SHP77 (cell line): ENCODE results near the gene USP24.

ENCODE experiments used
- DNase-seq, 2 experiments: peaks; one replicate each; lab custom pipeline; 2025; lab: John Stamatoyannopoulos, UW

Gene USP24

DNA sequence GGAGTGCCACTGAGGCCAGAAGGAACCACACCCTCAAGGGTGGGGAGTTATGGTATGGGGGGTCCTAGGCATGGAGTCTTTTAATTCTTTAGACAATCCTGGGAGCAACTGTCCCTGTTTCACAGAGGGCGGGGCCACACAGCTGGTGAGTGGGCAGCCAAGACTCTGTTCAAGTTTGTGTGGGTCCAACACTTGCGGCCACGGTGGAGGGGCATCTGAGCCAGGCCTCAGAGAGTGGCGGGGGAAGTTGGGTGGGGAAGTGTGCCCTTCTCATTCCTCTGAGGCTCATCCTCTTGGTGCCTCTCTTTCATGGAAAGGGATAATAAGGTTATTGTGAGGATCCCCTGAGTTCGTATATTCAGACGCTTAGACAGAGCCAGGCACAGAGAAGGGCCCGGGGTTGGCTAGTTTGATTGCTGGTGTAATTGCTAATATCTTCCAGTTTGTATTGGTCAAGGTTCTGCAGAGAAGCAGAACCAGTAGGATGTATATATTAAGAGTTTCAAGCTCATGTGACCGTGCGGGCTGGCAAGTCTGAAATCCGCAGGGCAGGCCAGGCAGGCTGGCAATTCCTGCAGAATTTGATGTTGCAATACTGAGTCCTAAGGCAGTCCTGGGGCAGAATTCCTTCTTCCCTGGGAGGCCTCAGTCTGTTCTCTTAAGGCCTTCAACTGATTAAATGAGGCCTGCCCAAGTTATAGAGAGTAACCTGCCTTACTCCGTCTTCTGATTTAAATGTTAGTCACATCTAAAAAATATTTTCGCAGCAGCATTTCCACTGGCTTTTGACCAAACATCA is 159.9 kb downstream of the USP24 start:
- DNase-seq = no peak

GRCh38 chr1:55054396-55054795 is 160.8 kb downstream of the USP24 start:
- DNase-seq = no peak

GRCh38 chr1:55053265-55053954 is 161.8 kb downstream of the USP24 start:
- DNase-seq = no peak

- no peak for DNase-seq
These were observed 162.7 kb downstream of the USP24 start for GRCh38 chr1:55052221-55053142.

DNA sequence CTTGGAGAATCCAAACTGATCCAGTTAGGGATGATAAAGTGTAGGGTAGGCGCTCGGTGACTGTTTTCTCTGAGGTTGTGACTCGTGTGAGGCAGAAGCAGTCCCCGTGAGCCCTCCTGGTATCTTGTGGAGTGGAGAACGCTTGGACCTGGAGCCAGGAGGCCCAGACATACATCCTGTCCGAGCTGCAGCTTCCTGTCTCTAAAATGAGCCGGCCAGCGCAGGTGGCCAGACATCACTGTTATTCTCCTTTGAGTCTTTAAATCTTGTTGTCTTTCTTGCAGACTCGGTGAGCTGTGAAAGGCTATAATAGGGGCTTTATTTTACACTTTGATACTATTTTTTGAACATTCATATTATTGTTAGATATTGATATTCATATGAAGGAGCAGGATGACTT is 163.5 kb downstream of the USP24 start:
- no peak for DNase-seq

DNA sequence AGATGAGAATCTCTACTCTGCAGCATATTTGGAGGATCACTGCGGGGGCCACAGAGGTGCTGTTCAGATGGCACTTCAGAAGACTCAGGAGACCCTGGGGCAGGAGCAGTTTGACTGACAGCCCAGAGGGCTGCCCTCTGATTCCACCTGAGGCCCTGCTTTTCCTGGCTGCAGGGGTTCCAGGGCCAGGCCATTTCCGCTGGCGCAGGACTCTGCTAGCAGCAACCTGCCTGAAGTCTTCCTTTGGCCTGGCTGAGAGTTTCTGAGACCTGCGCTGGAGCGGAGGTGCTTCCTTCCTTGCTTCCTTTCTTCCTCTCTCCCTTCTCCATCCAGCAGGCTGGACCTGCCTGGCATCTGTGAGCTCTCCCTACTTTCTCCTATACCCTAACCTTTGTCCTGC is 164.0 kb downstream of the USP24 start:
- DNase-seq = no peak

- DNase-seq = no peak
These were observed 164.9 kb downstream of the USP24 start for GRCh38 chr1:55050283-55050682.

DNA sequence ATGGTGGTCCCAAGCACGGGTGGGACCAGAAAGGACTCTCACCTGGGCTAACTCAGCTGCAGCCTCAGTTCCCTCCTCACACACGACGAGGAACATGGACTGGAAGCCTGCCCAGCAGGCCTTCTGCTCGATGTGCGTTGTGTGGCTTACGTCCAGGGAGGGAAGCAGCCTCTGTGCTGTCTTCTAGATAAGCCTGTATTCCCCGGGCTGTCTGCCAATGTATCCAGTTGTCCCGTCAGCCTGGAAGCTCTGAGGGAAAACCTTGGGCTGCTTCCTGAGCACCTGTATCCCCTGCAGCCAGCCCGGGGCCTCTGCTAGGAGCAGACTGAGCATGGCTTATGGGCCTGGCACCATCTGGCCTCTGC is 165.3 kb downstream of the USP24 start:
- DNase-seq = peak; percentile 6 to 37

DNA sequence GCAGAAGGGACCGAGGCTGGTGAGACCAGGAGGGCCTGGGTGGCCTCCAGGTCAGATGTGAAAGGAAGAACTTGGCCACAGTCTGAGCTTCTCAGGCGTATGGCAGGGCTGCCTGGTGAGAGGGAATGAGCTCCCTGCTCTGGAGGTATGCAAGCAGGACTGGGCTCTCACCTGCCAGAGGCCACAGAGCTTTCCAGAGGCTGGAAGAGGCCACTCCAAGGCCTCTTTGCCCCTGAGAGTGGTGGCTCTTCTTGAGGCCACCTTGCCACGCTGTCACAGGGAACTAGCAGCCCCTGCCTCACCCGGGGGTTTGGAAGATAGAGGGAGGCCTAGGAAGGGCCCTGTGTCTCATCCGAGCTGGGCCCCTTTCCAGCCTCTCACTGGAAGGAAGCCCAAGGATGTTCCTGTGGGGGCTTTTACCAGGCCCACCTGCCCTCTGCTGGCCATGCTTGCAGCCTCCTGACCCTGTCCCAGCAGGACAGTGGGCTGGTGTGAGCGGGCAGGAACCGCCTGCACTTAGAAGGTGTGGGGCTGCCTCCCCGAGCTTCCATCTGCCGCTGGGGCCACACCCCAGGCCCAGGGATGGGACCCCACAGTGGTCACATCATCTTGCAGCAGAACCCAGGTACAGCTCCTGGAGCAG is 165.8 kb downstream of the USP24 start:
- DNase-seq = no peak

GRCh38 chr1:55048453-55049270 is 166.5 kb downstream of the USP24 start:
- no peak for DNase-seq

GRCh38 chr1:55047611-55048010 is 167.6 kb downstream of the USP24 start:
- no peak for DNase-seq

DNA sequence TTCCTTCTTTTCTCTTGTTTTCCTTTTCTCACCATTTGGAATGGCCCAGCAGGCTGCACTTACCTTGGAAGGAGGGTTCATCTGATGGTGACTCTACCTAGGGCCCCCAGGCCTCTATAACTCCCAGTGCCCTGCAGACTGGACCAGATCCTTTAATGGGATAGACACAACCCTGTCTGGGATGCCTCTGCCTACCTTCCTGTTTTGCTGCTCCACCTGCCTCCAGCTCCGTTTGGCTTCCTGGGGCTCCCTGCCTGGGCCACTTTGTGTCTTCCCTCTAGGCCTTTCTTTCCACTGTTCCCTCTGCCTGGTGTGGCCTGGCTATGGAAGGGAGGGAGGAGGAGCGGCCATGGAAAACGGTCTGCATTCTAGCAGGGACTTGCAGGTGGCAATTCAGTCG is 168.3 kb downstream of the USP24 start:
- DNase-seq = no peak

- DNase-seq = no peak
These were observed 169.7 kb downstream of the USP24 start for GRCh38 chr1:55045430-55045829.

DNA sequence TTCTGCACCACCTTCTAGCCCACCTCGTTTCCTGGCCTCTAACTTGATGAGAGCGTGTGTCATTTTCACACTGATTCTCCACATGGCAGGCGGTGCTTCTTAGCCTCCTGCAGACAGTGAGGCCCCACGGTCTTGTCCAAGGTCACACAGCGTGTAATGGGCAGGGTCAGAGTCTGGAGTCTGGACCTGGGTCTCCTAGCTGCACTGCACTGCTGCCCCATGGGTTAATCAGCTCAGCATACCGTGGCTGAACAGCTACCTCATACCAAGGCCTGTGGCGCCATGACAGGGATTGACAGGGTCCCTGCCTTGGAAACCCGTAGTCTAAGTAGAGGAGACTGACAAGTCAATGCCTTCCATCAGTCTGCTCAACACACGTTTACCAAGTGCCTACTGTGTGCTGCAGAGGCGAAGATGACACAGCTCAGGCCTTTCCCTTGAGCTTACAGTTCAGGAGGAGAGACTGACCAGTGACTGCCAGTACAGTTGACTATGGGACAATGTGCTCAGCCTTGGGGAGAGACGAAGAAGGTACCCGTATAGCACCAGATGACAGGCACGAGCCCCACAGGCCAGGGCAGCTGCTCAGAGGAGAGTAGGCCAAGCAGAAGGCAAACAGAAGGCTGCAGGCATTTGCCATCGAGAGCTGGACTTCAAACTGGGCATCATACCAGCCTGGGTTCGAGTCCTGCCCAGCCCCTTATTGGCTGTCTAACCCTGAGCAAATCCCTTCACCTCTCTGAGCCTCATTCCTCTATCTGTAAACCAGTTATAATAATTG is 170.4 kb downstream of the USP24 start:
- DNase-seq = no peak

GRCh38 chr1:55043726-55044125 is 171.4 kb downstream of the USP24 start:
- DNase-seq = no peak

GRCh38 chr1:55043011-55043410 is 172.2 kb downstream of the USP24 start:
- no peak for DNase-seq

DNA sequence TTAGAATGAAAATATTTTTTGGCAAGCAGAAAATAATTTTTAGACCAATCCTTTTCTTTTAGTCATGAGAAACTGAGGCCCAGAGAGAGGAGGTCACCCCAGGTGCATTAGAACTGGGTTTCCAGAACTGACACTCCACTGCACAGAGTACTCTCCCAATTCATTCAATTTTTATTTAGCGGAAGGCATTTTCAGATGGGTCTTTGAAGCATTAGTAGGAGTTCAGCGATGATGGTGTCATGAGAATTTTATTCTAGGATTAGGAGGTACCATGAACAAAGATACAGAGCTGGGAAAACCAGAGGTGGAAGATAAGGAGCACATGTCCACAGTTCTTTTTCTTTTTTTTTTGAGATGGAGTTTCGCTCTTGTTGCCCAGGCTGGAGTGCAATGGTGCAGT is 173.6 kb downstream of the USP24 start:
- DNase-seq = no peak

- DNase-seq = no peak
These were observed 174.2 kb downstream of the USP24 start for GRCh38 chr1:55040933-55041494.

- no peak for DNase-seq
These were observed 174.9 kb downstream of the USP24 start for GRCh38 chr1:55040083-55040932.
